Measurements from ENCODE around the gene METTL5.
"Not testable (repeated sequence)": the region's sequence is repeated elsewhere in the genome, so short reads cannot be mapped to it uniquely, and the experiment has no call there.

The METTL5 gene

GRCh38 chr2:169824373-169825333 is at the start of gene METTL5:
TSS of gene METTL5 (minus strand) at chr2:169824905. CDS start at chr2:169824597, 308 bp downstream.
- DNase-seq: peak; percentile 80

DNA sequence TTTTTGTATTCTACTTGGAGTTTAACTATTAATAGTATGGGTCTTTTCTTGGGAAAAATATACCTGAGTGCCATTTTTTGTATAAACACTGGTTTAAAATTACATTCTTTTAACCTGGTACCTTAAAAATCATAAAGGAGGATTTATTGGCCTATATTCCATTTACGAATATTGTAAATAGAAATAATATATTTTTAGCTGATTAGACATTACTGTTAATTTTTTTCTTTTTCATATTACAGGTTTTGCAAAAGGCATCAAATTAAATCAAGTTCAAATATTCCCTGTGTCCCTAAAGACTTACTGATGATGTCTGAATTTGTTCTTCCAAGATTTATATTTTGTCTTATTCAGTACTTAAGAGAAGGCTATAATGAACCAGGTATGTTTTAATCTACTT is 47.3 kb upstream of the METTL5 start:
- no peak for DNase-seq

GRCh38 chr2:169871369-169871768 is 46.7 kb upstream of the METTL5 start:
- DNase-seq: not testable (repeated sequence)

- no peak for DNase-seq
These were observed 44.2 kb upstream of the METTL5 start for GRCh38 chr2:169868951-169869350.

DNA sequence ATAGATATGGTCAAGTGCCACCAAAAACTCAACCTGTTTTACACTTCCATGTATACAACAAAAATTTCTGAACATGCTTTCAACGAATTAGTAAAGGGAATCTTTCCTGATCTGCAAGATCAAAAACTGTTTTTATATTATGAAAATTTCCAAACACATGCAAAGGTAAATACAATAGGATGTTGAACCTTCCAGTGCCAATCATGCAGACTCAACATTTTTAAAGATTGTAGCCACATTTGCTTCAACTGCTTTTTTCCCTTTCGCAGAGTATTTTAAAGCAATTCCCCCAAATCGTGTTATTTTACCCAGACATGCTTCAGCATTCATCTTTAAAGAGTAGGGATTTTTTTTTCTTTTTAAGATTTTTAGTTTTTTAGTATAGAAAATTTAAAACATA is 42.9 kb upstream of the METTL5 start:
- DNase-seq: no peak

- DNase-seq: not testable (repeated sequence)
These were observed 41.5 kb upstream of the METTL5 start for GRCh38 chr2:169866230-169866629.

DNA sequence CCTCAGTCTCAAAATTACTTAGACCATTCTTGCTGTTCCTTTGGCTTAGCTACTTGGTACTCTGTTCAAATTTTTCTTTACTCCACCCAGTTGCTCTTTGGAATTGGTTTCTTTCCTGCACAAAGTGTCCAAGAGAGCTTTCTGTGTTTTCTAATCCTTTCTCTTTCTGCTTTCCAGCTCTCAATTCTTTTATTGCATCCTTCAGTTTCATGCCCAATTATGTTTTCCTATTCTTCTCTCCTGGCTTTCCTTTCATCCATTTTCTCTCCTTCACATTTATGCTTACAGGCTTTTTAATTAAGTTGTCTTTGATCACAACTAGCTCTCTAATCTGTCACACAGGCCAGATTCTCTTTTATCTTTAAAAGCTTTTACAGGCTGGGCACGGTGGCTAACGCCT is 40.8 kb upstream of the METTL5 start:
- DNase-seq: no peak

DNA sequence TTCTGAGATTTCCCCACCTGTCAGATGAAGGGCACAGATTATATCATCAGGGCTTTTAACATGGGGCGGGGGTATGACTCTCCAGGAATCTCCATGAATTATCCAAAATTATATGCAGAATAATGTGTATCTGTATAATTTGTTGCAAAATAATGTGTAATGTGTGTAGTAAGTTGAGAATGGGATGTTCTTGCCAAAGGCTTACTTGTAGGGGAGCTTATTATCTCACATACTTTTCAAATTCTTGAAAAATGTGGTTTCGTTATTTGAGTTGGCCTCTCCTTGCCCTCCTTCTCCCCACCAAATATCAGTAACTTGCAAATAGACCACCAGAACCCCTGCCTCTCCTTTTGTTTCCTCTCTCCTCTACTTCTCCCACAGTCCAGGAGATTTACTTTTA is 38.1 kb upstream of the METTL5 start:
- no peak for DNase-seq

- no peak for DNase-seq
These were observed 35.4 kb upstream of the METTL5 start for GRCh38 chr2:169860149-169860548.

- no peak for DNase-seq
These were observed 34.7 kb upstream of the METTL5 start for GRCh38 chr2:169859423-169859822.

DNA sequence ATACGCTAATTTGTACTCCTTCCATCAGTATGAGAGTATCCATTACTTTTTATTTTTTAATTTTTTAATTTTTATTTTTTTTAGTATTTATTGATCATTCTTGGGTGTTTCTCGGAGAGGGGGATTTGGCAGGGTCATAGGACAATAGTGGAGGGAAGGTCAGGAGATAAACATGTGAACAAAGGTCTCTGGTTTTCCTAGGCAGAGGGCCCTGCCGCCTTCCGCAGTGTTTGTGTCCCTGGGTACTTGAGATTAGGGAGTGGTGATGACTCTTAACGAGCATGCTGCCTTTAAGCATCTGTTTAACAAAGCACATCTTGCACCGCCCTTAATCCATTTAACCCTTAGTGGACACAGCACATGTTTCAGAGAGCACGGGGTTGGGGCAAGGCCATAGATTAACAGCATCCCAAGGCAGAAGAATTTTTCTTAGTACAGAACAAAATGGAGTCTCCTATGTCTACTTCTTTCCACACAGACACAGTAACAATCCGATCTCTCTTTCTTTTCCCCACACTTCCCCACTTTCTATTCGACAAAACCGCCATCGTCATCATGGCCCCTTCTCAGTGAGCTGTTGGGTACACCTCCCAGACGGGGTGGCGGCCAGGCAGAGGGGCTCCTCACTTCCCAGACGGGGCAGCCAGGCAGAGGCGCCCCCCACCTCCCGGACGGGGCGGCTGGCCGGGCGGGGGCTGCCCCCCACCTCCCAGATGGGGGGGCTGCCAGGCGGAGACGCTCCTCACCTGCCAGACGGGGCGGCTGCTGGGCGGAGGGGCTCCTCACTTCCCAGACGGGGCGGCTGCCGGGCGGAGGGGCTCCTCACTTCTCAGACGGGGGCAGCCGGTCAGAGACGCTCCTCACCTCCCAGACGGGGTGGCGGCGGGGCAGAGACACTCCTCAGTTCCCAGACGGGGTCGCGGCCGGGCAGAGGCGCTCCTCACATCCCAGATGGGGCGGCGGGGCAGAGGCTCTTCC is 30.9 kb upstream of the METTL5 start:
- DNase-seq: not testable (repeated sequence)

- no peak for DNase-seq
These were observed 28.4 kb upstream of the METTL5 start for GRCh38 chr2:169853041-169853668.

DNA sequence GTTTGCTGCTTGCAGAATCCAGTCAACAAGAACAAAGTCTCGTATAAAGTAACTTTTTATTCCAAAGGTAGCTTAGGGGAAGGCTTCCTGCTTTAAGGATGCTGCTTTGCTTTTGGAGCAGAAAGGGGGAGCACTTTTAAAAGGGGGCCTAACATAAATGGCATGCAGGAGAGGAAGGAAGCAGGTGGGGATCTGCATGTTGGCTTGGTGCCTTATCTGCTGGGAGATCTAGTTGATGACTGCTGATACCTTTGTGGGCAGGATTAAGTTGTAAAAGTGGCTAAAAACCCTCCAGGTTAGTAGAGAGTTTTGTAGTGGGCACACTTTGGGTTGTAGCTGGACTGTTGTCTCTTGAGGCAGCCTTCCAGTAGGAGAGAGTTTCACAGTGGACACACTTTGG is 25.0 kb upstream of the METTL5 start:
- no peak for DNase-seq

- DNase-seq: not testable (repeated sequence)
These were observed 24.4 kb upstream of the METTL5 start for GRCh38 chr2:169848959-169849693.

- DNase-seq: no peak
These were observed 20.3 kb upstream of the METTL5 start for GRCh38 chr2:169845016-169845415.

DNA sequence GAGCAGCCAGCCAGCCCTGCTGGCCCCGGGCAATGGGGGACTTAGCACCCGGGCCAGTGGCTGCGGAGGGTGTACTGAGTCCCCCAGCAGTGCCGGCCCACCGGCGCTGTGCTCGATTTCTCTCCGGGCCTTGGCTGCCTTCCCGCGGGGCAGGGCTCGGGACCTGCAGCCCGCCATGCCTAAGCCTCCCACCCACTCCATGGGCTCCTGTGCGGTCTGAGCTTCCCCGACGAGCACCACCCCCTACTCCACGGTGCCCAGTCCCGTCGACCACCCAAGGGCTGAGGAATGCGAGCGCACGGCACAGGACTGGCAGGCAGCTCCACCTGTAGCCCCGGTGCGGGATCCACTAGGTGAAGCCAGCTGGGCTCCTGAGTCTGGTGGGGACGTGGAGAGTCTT is 16.9 kb upstream of the METTL5 start:
- DNase-seq: not testable (repeated sequence)

DNA sequence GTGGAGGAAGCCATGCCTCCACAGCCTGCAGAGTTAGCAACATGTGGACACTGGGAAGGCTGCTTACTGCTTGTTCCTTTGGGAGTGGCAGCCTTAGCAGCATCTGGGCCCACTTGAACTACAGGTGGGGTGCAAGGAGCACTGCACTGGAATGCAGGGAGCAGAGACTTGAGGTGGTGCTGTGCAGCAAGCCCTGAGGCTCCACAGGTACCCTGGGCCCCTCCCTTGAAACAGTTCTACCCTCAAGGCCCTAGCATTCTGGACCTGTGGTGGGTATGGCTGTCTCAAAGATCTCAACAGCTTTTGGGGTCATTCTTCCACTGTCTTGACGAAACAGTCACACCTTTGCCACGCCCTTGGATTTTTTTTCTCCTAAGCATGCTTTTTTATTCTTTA is 16.0 kb upstream of the METTL5 start:
- DNase-seq: no peak

GRCh38 chr2:169839954-169840746 is 15.4 kb upstream of the METTL5 start:
- DNase-seq: no peak

DNA sequence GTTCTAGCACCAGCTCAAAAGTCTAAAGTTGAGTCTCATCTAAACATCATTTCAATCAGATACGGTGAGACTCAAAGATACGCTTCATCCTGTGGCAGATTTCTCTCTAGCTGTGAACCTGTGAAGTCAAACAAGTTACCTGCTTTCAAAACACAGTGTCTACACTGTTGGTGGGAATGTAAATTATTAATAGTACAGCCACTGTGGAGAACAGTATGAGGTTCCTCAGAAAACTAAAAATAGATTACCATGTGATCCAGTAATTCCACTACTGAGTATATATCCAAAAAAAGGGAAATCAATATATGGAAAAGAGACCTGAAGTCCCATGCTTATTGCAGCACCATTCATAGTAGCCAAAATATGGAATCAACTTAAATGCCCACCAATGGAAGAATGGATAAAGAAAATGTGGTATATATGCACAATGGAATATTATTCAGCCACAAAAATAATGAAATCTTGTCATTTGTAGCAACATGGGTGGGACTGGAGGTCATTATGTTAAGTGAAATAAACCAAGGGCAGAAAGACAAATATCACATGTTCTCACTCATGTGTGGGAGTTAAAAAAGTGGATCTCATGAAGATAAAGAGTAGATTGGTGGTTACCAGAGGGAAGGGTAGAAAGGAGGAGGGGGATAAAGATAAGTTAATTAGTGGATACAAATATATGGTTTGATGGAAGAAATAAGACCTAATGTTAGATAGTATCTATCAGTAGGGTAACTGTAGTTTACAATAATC is 14.2 kb upstream of the METTL5 start:
- no peak for DNase-seq

- no peak for DNase-seq
These were observed 9.7 kb upstream of the METTL5 start for GRCh38 chr2:169834401-169834800.

Measured in activated naive CD4-positive, alpha-beta T cell treated with anti-CD3 and anti-CD28 coated beads, Interleukin-2, amount 50 U/mL, for 16 hours (primary cell).